Neuronal stem cell (in vitro differentiated cells): Measurements from ENCODE around the gene DNMT3B.

Experiments used
- DNase-seq: peaks from one replicate; pipeline ENCODE4 v3.0.0-alpha.2; 2013; ENCODE audit warnings: low spot score
- H2AFZ ChIP-seq: one replicate; pipeline ENCODE4 v1.6.1; 2013; ENCODE audit warnings: mild to moderate bottlenecking, low read length, inconsistent platforms
- H2AK5ac ChIP-seq: 2 replicates; pipeline ENCODE4 v1.6.1; 2013; ENCODE audit warnings: low read depth, mild to moderate bottlenecking, inconsistent platforms, low read length, moderate library complexity, mixed read lengths
- H2BK120ac ChIP-seq: 2 replicates; pipeline ENCODE4 v1.6.1; 2013; ENCODE audit warnings: low read depth, mild to moderate bottlenecking, inconsistent platforms, low read length, moderate library complexity, mixed read lengths
- H2BK12ac ChIP-seq: one replicate; pipeline ENCODE4 v1.6.1; 2013; ENCODE audit warnings: low read length, inconsistent platforms
- H2BK15ac ChIP-seq: 2 replicates; pipeline ENCODE4 v1.6.1; 2013; ENCODE audit warnings: mild to moderate bottlenecking, low read length, inconsistent platforms, mixed read lengths
- H2BK5ac ChIP-seq: one replicate; pipeline ENCODE4 v1.6.1; 2013; ENCODE audit warnings: inconsistent platforms, mild to moderate bottlenecking, low read length, moderate library complexity
- H3K14ac ChIP-seq: one replicate; pipeline ENCODE4 v1.6.1; 2013; ENCODE audit warnings: low read length, inconsistent platforms
- H3K18ac ChIP-seq: 2 replicates; pipeline ENCODE4 v1.6.1; 2013; ENCODE audit warnings: low read length, inconsistent platforms
- H3K23ac ChIP-seq: 2 replicates; pipeline ENCODE4 v1.6.1; 2013; ENCODE audit warnings: low read depth, mild to moderate bottlenecking, mixed read lengths, low read length, inconsistent platforms; ENCODE audit not compliant: poor library complexity
- H3K27ac ChIP-seq: replicated peaks from 3 replicates; pipeline ENCODE4 v1.5.1; 2013; ENCODE audit warnings: low read length, inconsistent platforms
- H3K27me3 ChIP-seq, 3 experiments: 2 replicates each; pipeline ENCODE4 v1.6.1; 2013; ENCODE audit warnings: low read length in 3 of 3, mild to moderate bottlenecking in 2 of 3, inconsistent platforms in 1 of 3, low read depth in 1 of 3, mixed read lengths in 1 of 3, moderate library complexity in 1 of 3; ENCODE audit not compliant: control insufficient read depth in 3 of 3, insufficient read depth in 3 of 3
- H3K36me3 ChIP-seq, 2 donors: replicated peaks in 1 of 2; 2 replicates each; pipeline ENCODE4 v1.6.1; 2013; ENCODE audit warnings: low read length in 2 of 2; ENCODE audit not compliant: control insufficient read depth in 2 of 2, insufficient read depth in 2 of 2
- H3K4ac ChIP-seq: 2 replicates; pipeline ENCODE4 v1.6.1; 2013; ENCODE audit warnings: inconsistent platforms, mild to moderate bottlenecking, low read length, moderate library complexity
- H3K4me1 ChIP-seq, 2 donors: 1 replicate in 1 of 2; 2 replicates in 1 of 2; pipeline ENCODE4 v1.6.1; 2013; ENCODE audit warnings: low read length in 2 of 2, low read depth in 1 of 2; ENCODE audit not compliant: control insufficient read depth in 2 of 2, insufficient read depth in 1 of 2
- H3K4me2 ChIP-seq: one replicate; pipeline ENCODE4 v1.6.1; 2013; ENCODE audit warnings: mild to moderate bottlenecking, low read length, inconsistent platforms; ENCODE audit not compliant: insufficient read depth, poor library complexity, severe bottlenecking
- H3K4me3 ChIP-seq, 2 donors: 2 replicates each; pipeline ENCODE4 v1.5.1; 2013; ENCODE audit warnings: low read length in 2 of 2, mild to moderate bottlenecking in 2 of 2, inconsistent platforms in 1 of 2, moderate library complexity in 1 of 2
- H3K79me1 ChIP-seq: one replicate; pipeline ENCODE4 v1.6.1; 2013; ENCODE audit warnings: low read depth, mild to moderate bottlenecking, inconsistent platforms, low read length, moderate library complexity
- H3K9ac ChIP-seq: one replicate; pipeline ENCODE4 v1.6.1; 2013; ENCODE audit warnings: mild to moderate bottlenecking, low read depth, low read length, inconsistent platforms; ENCODE audit not compliant: poor library complexity
- H3K9me3 ChIP-seq, 2 donors: replicated peaks in 1 of 2; 2 replicates each; pipeline versions ENCODE3 to v1.6.1; 2013; ENCODE audit warnings: low read length in 2 of 2, mild to moderate bottlenecking in 2 of 2, inconsistent platforms in 1 of 2, low read depth in 1 of 2, mixed read lengths in 1 of 2, moderate library complexity in 1 of 2; ENCODE audit not compliant: control insufficient read depth in 2 of 2, insufficient read depth in 1 of 2
- H4K8ac ChIP-seq: one replicate; pipeline ENCODE4 v1.6.1; 2013; ENCODE audit warnings: low read depth, mild to moderate bottlenecking, inconsistent platforms, low read length, moderate library complexity
- H4K91ac ChIP-seq: one replicate; pipeline ENCODE4 v1.6.1; 2013; ENCODE audit warnings: low read length, low read depth, mild to moderate bottlenecking, inconsistent platforms; ENCODE audit not compliant: poor library complexity
- WGBS, 2 donors: extraction: QIAGEN DNeasy Blood & Tissue Kit; methylation state at CpG; one replicate each; pipeline ENCODE4 v1.1.7; 2013; ENCODE audit warnings: missing lambda C conversion rate in 2 of 2, mixed read lengths in 1 of 2; ENCODE audit not compliant: insufficient read length in 2 of 2, insufficient replicate concordance in 1 of 2; ENCODE audit errors: extremely low coverage in 2 of 2; 5-methylcytosine and 5-hydroxymethylcytosine counted together

DNMT3B gene

GRCh38 chr20:32820698-32821377 is 58.7 kb downstream of the DNMT3B start:
- H3K23ac ChIP-seq: no peak overlapping the region
- no peak overlapping the region for H3K27ac ChIP-seq
- no peak overlapping the region for H2BK5ac ChIP-seq

GRCh38 chr20:32822225-32822624 is 60.0 kb downstream of the DNMT3B start:
- Histone ChIP-seq H3K27ac (no peak overlapping the region), H3K4ac (no peak overlapping the region), H3K23ac (no peak overlapping the region), H3K18ac (no peak overlapping the region), H2BK5ac (no peak overlapping the region), H3K4me2 (no peak overlapping the region), H4K8ac (no peak overlapping the region), H3K4me1 (peaks cover 4 to 11% of the 10 kb centered on the region in 2 donors), H3K9me3 (peaks cover 0 to 2% of the 10 kb centered on the region in 2 donors), H2BK12ac (no peak overlapping the region), H3K36me3 (peaks cover 3 to 43% of the 10 kb centered on the region in 2 donors), H2AFZ (no peak overlapping the region), H3K9ac (no peak overlapping the region), H3K4me3 (no peak overlapping the region), H2BK120ac (no peak overlapping the region), H3K27me3 (no peaks in the 10 kb centered on the region), H2BK15ac (no peak overlapping the region), H3K79me1 (peaks cover 3% of the 10 kb centered on the region), H3K14ac (no peak overlapping the region), H2AK5ac (no peak overlapping the region), H4K91ac (no peak overlapping the region)
- no peak for DNase-seq
- no CpG with 5 or more reads among the region's 5 CpGs for WGBS, 2 donors

More at GRCh38 chr20:32820698-32821377, 58.7 kb downstream of the DNMT3B start:
- Histone ChIP-seq H3K4me3 (peak overlapping the region; percentile 89 to 97), H2AK5ac (no peak overlapping the region), H3K4me1 (peaks cover 4 to 11% of the 10 kb centered on the region in 2 donors), H4K8ac (no peak overlapping the region), H3K4ac (no peak overlapping the region), H2AFZ (no peak overlapping the region), H3K79me1 (peaks cover 3% of the 10 kb centered on the region), H3K9me3 (peaks cover 0 to 2% of the 10 kb centered on the region in 2 donors), H2BK15ac (no peak overlapping the region), H2BK120ac (no peak overlapping the region), H3K18ac (peak overlapping the region; percentile 2), H3K36me3 (peaks cover 0 to 32% of the 10 kb centered on the region in 2 donors), H3K27me3 (no peaks in the 10 kb centered on the region), H3K4me2 (peak overlapping the region; percentile 72), H3K9ac (peak overlapping the region; percentile 98), H4K91ac (no peak overlapping the region), H2BK12ac (no peak overlapping the region), H3K14ac (no peak overlapping the region)
- no peak for DNase-seq
- no CpG with 5 or more reads among the region's 25 CpGs for WGBS, 2 donors

GRCh38 chr20:32823078-32823477 is 60.9 kb downstream of the DNMT3B start:
- H3K4me3 ChIP-seq: no peak overlapping the region
- no peak for DNase-seq
- no peak overlapping the region for H4K8ac ChIP-seq

GRCh38 chr20:32823737-32824588 is 61.8 kb downstream of the DNMT3B start:
- WGBS, 2 donors: no CpG with 5 or more reads among the region's 7 CpGs
- Histone ChIP-seq H3K27ac (no peak overlapping the region), H3K36me3 (peaks cover 8 to 59% of the 10 kb centered on the region in 2 donors)

More at GRCh38 chr20:32823078-32823477, 60.9 kb downstream of the DNMT3B start:
- Histone ChIP-seq H3K9me3 (peaks cover 0 to 2% of the 10 kb centered on the region in 2 donors), H2BK12ac (no peak overlapping the region), H2BK15ac (no peak overlapping the region), H3K79me1 (peaks cover 3% of the 10 kb centered on the region), H3K4ac (no peak overlapping the region), H4K91ac (no peak overlapping the region), H3K36me3 (peaks cover 6 to 50% of the 10 kb centered on the region in 2 donors), H3K4me2 (no peak overlapping the region), H3K23ac (no peak overlapping the region), H3K27ac (no peak overlapping the region), H2BK120ac (no peak overlapping the region), H2AFZ (no peak overlapping the region), H3K18ac (no peak overlapping the region), H3K14ac (no peak overlapping the region), H2AK5ac (no peak overlapping the region), H3K27me3 (no peaks in the 10 kb centered on the region), H3K9ac (no peak overlapping the region), H3K4me1 (peaks cover 4 to 11% of the 10 kb centered on the region in 2 donors), H2BK5ac (no peak overlapping the region)
- WGBS, 2 donors: no CpG with 5 or more reads among the region's 3 CpGs

More at GRCh38 chr20:32823737-32824588, 61.8 kb downstream of the DNMT3B start:
- no peak overlapping the region for H2BK12ac ChIP-seq
- H3K79me1 ChIP-seq: peaks cover 3% of the 10 kb centered on the region
- H3K23ac ChIP-seq: no peak overlapping the region
- no peak overlapping the region for H3K9ac ChIP-seq
- DNase-seq: no peak
- no peak overlapping the region for H3K4ac ChIP-seq
- no peak overlapping the region for H3K14ac ChIP-seq
- no peak overlapping the region for H2AK5ac ChIP-seq
- no peak overlapping the region for H2AFZ ChIP-seq
- H3K4me1 ChIP-seq: peaks cover 4 to 11% of the 10 kb centered on the region in 2 donors
- no peak overlapping the region for H3K4me3 ChIP-seq
- no peak overlapping the region for H3K4me2 ChIP-seq
- no peak overlapping the region for H4K8ac ChIP-seq
- H2BK120ac ChIP-seq: no peak overlapping the region
- H2BK15ac ChIP-seq: no peak overlapping the region
- no peak overlapping the region for H4K91ac ChIP-seq
- H3K9me3 ChIP-seq: peaks cover 0 to 2% of the 10 kb centered on the region in 2 donors
- H2BK5ac ChIP-seq: no peak overlapping the region
- no peaks in the 10 kb centered on the region for H3K27me3 ChIP-seq
- no peak overlapping the region for H3K18ac ChIP-seq
